HG03175 (cell line): ENCODE results near the gene IL31.

ENCODE experiments used
- ATAC-seq: cut with Tn5 transposase; IDR thresholded peaks from one replicate; pipeline ENCODE4 v1.9.1; 2021; ENCODE audit warnings: mild to moderate bottlenecking, moderate library complexity; ENCODE audit not compliant: unreplicated experiment

The IL31 gene

GRCh38 chr12:122159882-122160281 is 14.1 kb downstream of the IL31 start:
- ATAC-seq = no peak

DNA sequence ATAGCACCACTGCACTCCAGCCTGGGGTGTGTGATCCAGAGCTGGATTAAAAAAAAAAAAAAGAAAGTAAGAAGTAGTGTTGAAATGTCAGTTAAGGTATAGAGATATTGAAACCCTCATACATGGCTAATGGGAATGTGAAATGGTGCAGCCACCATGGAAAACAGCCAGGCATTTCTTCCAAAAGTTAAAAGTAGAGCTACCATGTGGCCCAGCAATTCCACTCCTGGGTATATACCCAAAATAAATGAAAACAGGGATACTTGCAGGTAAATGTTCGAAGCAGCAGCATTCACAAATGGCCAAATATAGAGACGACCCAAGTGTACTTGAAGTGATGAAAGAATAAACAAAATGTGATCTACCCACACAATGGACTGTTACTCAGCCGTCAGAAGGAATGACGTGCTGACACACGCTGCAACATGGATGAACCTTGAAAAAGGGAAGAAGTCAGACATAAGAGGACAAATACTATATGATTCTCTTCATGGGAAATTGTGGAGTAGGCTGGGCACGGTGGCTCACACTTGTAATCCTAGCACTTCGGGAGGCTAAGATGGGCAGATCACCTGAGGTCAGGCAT is 15.2 kb downstream of the IL31 start:
- no peak for ATAC-seq

- no peak for ATAC-seq
These were observed 18.3 kb downstream of the IL31 start for GRCh38 chr12:122155705-122156104.

DNA sequence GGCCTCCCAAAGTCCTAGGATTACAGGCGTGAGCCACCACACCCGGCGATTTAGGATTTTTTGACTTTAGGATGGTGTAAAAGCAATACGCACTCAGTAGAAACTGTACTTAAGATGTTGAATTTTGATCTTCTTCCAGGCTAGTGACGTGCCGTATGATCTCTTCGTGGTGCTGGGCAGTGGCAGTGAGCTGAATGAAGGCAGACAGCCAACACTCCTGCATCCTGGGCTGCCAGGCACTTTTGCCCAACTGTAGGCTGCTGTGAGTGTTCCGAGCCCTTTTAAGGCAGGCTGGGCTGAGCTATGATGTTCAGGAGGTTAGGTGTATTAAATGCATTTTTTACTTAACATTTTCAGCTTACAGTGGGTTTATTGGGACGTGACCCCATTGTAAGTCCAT is 21.3 kb downstream of the IL31 start:
- no peak for ATAC-seq

DNA sequence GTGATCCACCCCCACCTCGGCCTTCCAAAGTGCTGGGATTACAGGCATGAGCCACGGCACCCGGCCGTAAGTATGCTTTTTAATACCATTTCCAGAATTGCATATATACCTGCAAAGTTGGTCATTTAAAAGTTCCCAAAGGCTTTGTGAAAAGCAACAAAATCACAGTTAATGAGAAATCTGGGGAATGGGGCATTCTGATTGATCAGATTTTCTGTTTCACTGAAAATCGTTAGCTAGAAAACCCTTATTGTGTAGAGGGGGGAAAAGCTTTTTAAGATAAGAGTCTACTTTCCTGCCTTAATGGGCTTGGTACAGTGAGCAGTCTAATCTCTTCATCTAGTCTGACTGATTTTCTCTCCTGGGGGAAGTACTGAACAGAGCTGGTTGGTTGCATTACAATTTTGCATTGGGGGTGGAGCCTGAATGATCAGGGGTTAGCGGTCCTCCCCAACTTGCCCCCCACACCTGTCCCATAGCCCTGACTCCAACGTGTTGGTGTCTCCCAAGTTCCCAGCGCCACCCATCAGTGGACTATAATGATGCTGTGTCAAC is 23.8 kb downstream of the IL31 start:
- ATAC-seq = no peak

DNA sequence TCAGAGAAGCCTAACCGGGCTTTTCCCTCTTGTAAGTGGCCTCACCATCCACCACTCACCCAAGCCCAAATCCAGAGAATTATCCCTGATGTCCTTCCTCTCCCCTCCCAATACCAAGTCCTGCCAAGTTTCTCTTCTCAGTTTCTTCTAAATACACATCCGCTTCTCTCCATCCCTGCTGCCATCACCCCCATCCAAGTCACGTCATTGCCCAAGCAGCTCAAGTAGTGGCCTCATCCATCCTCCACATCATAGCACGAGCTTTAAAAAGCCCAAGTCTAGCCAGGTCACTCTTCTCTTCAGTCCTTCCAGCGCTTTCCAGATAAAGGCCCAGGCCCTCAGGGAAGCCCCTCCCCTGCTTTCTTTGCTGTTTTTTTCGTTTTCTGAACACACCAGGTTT is 25.4 kb downstream of the IL31 start:
- ATAC-seq = no peak

GRCh38 chr12:122147514-122148290 is 26.3 kb downstream of the IL31 start:
- ATAC-seq = no peak

DNA sequence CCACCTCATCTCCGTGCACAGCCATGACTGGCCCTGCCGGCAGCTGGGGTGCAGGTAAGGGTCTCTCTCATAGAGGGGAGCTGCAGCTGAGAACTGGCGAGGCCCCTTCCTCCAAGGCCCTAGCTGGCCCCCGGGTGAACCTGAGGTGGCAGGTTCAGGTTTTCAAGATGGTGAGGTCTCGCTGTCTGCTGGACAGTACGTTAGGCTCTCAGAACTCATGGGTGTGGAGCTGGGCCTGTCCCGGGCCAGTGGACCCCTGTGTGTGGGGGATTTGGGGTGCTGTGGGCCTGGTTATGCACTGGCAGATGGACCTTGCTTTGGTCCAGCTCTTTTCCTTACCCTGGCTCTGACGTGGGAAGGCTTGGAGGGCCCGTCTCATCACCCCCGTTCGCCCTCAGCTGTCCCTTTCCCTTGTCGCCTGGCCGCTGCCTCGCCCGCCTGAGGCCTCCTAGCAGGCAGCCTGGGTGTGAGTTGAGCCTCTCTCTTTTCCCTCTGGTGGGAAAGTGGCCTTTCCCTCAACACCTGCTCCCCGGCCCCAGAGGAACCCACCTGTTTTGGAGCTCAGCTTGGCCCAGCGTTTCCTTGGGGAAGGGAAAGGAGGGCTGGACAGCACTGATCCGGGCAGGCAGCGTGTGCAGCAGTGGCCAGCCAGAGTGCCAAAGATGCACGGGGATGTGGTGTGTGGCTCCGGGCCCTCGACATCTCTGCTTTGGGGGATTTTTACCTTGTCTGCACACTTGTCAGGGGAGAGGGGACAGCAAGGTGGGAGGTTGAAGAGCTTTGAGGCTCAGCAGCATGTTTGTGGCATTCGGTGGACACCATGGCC is 28.3 kb downstream of the IL31 start:
- no peak for ATAC-seq

DNA sequence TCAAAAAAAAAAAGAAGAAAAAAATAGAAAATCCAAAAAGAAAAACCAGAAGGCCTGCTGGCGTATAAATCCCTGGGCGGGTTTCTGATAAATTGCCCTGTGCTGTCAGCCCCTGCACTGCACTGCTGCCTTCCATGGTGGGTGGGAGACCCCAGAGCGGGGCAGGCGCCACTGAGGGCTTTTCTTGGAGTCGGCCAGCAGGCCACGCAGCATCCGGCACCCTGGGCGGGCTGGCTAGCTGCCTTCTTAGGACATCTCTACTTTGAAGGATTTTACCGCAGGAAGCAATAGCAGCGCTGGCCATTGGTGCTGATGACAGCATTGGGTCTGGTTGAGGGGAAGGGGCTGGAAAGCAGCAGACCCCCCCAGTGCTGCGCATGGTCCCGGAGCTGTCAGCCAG is 29.1 kb downstream of the IL31 start:
- no peak for ATAC-seq

- ATAC-seq = no peak
These were observed 31.2 kb downstream of the IL31 start for GRCh38 chr12:122142857-122143256.

- no peak for ATAC-seq
These were observed 31.9 kb downstream of the IL31 start for GRCh38 chr12:122141911-122142725.

DNA sequence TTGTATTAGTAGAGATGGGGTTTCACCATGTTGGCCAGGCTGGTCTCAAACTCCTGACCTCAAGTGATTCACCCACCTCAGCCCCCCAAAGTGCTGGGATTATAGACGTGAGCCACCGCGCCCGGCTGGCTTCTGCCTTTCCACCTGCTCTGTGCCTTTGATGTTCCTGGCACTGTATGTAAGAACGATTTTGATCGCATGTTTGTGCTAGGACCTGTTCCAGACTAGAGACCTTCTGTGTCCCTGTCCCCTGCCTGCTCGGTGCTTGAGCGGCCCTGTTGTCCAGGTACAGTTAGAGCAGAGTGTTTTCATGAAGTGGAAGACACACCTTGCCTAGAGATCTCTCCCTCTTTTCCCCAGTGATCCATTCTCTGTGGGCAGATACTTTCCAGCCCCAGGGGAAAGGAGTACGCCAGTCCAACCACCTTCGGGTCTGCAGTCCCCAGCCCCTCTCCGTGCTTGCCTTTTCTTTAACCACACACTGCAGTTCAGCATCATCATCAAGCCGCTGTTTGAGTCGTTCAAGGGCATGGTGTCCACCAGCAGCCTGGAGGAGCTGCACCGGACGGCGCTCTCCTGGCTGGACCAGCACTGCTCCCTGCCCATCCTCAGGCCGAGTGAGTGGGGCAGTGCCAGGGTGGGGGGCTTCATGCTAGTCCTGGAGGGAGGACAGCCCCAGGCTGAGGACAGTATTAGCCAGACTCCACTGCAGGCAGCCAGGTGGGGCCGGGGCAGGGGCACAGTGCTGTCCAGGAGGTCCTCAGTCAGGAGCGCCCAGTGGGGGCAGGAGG is 33.4 kb downstream of the IL31 start:
- no peak for ATAC-seq

DNA sequence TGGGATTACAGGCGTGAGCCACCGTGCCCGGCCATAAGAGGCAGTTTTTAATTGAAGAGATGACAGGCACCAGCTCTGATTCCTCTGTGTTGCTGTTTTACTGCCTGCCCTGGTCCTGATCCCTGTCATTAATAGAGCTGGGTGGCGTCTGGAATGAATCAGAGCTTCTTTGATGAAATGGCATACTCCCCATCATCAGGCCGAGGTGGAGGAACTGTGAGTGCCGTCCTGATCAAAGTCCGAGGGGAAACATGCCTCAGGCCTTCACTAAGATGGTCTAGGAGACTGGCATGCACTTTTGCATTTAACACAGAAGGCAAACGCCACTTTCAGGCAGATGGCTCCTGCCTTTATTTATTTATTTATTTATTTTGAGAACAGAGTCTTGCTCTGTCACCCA is 34.1 kb downstream of the IL31 start:
- ATAC-seq = no peak

DNA sequence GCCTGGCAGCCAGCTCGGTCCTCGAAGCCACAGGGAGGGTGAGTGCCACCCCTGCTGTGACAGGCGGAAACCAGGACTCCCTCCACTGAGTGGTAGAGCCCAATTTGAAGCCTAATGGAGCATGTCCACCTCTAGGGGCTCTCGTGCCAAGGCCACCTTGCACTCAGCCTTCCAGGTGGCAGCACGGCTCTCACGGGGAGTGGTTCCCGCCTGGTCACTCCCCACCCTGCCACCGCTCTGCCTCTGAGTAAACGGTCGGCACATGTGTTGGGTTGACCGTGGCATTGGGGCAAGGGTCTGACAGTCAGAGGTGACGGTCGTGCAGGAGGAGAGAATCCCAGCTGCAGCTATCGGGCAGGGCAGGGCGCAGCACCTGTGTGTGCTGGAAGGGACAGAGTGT is 34.8 kb downstream of the IL31 start:
- no peak for ATAC-seq

DNA sequence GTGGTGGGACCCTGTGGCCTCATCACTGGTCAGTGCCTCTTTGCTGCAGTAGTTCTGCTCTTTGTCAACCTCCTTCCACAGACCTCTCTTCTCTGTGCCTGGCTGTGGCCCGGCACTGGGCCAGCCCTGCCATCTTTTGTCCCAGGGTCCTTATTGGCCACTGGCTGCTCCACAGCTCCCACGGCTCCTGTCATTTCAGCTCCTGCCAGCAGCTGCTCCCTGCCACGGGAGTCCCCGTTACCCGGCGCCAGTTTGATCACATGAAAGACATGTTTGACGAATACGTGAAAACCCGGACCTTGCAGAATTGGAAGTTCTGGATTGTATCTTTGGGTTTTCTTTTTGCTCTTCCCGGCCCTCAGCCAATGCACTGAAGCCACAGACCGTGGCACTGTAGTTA is 35.4 kb downstream of the IL31 start:
- no peak for ATAC-seq

- no peak for ATAC-seq
These were observed 35.8 kb downstream of the IL31 start for GRCh38 chr12:122138181-122138580.

DNA sequence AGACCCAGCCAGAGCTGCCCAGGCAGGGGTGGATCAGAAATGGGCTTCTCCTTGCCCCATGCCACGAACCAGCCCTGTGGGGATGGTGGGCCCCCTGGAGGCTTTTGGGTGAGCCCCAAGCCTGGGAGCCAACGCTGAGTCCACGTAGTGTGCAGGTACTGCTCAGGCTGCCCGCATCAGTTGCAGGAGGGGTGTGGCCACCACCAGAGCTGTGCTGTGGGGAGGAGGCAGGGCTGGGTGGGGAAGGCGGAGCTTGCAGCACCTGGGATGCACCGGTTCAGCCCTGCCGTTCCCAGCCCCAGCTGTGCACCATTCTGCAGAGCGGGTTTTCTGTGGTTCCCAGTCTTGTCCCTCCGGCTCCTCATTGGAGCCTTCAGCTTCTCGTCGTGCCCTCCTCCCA is 36.3 kb downstream of the IL31 start:
- ATAC-seq = no peak

GRCh38 chr12:122137229-122137628 is 36.8 kb downstream of the IL31 start:
- ATAC-seq = no peak

- ATAC-seq = no peak
These were observed 38.5 kb downstream of the IL31 start for GRCh38 chr12:122135437-122136031.
